GF-D8 (cell line): ENCODE data around the gene HOXD3.

Source experiments
- DNase-seq: peaks from one replicate; lab custom pipeline; 2025; lab: John Stamatoyannopoulos, UW

HOXD3 gene

DNA sequence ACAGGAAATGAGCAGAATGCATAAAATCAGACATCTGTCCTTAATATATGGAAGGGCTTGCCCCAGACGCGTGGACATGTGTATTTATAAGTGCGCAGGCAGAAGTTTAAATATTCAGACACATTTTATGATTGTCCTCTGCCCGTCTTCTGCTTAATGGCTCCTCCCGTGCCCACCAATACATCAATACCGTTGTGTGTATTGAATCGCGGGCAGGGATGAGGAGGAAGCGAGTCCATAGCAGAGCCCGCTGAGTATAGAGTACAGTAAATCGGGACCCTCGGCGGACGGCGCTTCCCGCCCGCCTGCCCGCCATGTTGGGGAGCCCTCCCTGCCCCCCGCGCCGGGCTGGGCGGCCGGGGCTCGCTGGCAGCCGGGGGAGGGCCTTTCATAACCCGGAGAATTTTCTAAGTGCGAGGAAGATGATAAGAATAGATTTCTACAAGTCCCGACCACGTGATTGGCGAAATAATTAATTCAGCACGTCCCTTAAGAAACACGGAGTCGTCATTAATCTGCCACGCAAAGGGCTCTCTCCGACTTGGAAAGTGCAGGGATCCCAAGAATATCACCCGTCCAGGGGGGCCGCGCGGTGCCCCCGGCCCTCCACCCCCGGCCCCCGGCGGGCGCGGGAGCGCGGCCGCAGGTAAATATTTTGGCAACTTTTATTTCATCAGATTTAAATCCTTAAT is at the start of gene HOXD3:
TSS of gene HOXD3 (plus strand) at position 501 of the 692 bp plus-strand sequence. CDS start 11,808 bp downstream, outside the sequence.
- DNase-seq: no peak

GRCh38 chr2:176107731-176108181 is 49.4 kb upstream of the HOXD3 start:
- no peak for DNase-seq

GRCh38 chr2:176109192-176109901 is 47.8 kb upstream of the HOXD3 start:
- DNase-seq: no peak

- no peak for DNase-seq
Observed at GRCh38 chr2:176109946-176110345, 47.2 kb upstream of the HOXD3 start.

DNA sequence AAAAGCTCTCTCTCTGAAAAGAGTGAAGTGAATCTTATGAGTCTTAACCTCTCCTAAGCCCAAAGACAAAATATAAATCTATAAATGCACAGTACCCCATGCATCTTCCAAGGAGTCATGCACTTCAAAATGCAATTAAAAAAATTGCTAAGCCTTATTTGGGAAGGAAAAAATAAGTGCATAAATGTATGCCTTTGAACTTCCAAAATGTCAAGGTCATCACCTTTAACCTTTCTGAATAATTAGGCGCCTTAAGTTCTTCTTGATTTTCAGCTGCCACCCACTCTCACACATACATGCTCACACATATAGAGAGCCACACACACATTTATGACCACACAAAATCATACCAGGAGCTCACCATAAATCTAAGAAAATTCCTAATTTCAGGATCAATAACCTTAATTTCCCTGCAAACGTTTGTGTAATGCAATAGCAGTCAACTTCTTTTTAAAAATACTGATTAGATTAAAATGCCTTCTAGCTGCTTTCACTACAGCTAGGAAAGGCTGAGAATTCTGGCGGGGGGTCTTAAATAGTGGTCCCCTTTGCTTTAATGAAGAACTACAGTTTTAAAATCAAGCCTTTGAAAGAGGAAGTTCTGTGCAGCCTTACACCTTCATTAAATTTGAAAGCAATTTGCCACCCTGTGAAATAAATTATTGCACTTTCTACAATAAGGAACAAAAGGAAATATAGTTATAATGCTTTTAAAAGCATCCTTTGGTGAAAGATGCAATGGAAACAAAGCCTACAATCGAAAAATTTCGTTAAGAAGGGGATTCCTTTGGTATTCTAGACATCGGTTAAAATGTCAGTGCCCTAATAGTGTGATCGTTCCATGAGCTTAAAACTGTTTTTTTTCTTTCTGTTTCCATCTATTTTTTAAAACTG is 46.4 kb upstream of the HOXD3 start:
- no peak for DNase-seq

- DNase-seq: no peak
Observed at GRCh38 chr2:176111309-176111663, 45.8 kb upstream of the HOXD3 start.

GRCh38 chr2:176111846-176112374 is 45.2 kb upstream of the HOXD3 start:
- DNase-seq: no peak

DNA sequence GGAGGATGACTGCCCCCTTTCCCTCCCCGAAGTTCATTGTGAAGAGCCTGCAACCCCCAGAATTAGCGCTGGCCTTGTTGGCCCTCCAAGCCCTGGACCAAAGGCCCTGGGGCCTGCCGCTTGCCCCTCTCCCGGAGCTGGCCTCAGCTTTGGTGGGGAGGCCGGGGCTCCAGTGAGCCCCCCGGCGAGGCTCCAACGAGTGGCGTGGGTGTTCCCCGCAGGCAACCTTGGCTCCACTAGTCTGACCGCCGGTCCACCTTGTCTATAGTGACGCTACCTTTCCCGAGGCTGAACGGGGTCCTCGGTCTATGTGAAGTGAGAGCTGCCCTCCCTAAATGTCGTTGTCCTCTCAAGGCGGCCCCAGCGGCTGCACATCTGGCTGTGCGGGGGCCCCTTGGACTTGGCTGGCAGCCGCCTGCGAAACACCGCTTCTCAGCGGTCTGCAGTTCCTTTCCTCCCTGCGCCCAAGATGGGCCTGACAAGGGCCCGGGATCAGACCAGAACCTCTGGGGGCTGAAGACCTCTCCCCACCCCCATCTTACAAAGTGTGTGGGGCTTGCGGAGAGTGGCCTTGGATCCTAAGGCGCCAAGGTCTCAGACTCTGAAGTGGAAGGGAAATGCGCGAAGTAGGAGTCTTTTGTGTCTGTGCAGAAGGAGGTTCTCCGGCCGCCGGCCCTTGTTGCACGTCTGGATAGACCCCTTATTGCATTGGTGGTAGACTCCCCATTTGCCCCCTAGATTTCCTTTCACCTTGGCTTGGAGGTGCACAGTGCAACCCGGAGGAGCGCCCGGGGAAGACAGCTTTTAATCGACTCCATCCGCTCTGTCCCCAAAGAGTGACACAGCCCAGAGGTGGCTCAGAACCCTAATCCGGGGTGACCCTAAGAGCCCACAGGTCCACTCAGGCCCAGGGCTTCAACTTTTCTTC is 44.5 kb upstream of the HOXD3 start:
- no peak for DNase-seq

DNA sequence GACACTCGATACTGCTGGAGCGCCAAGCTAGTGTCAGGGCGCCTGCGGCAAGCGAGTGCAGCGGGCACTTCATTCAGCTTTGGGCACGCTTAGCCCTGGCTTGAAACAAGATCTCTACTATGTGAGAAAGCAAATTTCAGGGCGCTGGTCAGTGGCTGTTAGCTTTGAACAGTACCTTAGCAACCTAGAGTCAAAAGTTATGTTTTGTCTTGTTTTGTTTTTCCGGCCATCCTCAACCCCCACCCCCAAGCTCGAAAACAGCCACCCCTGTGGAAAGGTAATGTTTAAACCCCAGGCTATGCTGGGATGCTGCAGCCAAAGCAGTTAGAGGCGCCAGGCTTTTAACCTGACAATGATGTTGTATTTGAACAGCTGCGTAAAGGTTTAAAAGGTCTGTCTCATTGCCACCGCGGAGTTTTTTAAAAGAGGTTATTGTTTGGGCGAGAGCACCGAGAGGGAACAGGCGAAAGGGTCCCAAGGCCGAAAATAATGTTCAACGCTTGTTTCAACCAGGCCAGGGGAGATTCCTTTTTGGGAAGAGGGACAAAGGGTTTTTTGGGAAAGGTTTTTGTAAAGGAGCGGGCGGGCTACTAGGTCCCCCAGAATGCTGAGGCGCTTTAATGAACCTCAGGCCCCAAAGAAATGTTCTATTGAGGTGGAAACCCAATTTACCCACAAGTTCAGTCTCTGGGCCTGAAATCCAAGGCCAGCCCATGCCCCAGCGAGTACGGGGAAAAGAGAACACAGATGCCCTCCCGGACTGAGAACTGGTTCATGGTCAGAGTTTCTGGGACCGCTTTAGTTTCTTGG is 42.8 kb upstream of the HOXD3 start:
- no peak for DNase-seq

DNA sequence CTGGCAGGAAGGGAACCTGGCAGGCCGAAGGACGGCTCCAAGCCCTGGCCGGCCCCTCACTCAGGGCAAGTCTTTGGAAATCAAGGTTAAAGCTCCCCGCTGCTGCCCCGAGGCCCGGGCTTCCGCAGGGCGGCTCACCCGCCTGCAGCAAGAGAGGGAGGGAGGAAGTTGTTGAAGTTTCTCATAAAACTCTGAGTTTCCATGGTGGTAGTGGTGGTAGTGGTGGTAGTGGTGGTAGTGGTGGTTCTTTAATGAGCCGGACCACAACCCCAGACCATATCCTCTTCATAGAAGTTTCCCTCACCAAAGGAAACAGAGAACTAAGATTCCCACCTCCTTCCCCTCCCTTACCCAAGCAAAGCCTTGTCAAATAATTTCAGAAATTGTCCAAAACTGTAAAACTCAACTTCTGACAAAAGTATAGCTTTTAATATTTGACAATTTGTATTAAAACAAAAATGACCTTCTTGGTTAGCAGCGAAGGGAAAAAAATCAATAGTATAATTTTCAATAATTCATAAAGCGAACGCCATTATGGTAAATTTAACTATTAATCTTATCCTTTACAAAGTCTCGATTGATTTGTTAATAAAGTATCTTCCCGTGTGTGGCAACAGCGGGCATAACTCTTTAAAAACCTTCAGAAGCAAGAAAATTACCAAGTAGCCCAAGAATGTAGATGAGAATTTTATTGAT is 42.0 kb upstream of the HOXD3 start:
- DNase-seq: no peak

GRCh38 chr2:176115883-176116813 is 41.0 kb upstream of the HOXD3 start, which contains the start of gene HOXD10:
Gene HOXD10 (plus strand): TSS chr2:176116778. CDS start chr2:176116834, 56 bp downstream.
- no peak for DNase-seq

- no peak for DNase-seq
Observed at GRCh38 chr2:176117162-176117822, 39.8 kb upstream of the HOXD3 start.

- DNase-seq: no peak
Observed at GRCh38 chr2:176117823-176118371, 39.2 kb upstream of the HOXD3 start.

GRCh38 chr2:176118601-176119339 is 38.3 kb upstream of the HOXD3 start:
- DNase-seq: no peak

- DNase-seq: no peak
Observed at GRCh38 chr2:176120364-176121189, 36.5 kb upstream of the HOXD3 start.
